WTC11 (cell line): ENCODE data around the gene TJAP1. TPM values are rescaled to one million over a fixed set of nuclear protein-coding genes. Genes with fewer than 3 reads are reported as not detected.

Experiments used
- ATAC-seq: fragments of 200-7000 bp; cut with Tn5 transposase; 2 replicates; pipeline ENCODE4 v1.10.0; 2021; ENCODE audit warnings: mild to moderate bottlenecking, moderate library complexity
- CTCF ChIA-PET: fragments of 300-600 bp; sonication (Branson Sonifier 250); formaldehyde crosslinking; loops from one replicate; lab custom pipeline; 2021; ENCODE audit warnings: antibody characterized with exemption; lab: Charles Lee
- POLR2A ChIA-PET: fragments of 350-600 bp; sonication (Branson Sonifier 250); formaldehyde crosslinking; loops from one replicate; lab custom pipeline; 2021; ENCODE audit warnings: antibody characterized with exemption; lab: Charles Lee
- DNase-seq: peaks from one replicate; pipeline ENCODE4 v3.0.0; 2021; ENCODE audit warnings: low spot score
- H3K27ac Mint-ChIP-seq: 2 replicates; pipeline ENCODE4 v1.8.0; 2021; ENCODE audit warnings: mixed read lengths
- H3K27me3 Mint-ChIP-seq: 2 replicates; pipeline ENCODE4 v1.8.0; 2021; ENCODE audit warnings: low read depth, mild to moderate bottlenecking, moderate library complexity, mixed read lengths
- H3K36me3 Mint-ChIP-seq: 2 replicates; pipeline ENCODE4 v1.8.0; 2021; ENCODE audit warnings: mixed read lengths
- H3K4me1 Mint-ChIP-seq: 2 replicates; pipeline ENCODE4 v1.8.0; 2022; ENCODE audit warnings: mixed read lengths
- H3K4me3 Mint-ChIP-seq: 2 replicates; pipeline ENCODE4 v1.8.0; 2021; ENCODE audit warnings: mild to moderate bottlenecking, moderate library complexity, mixed read lengths
- H3K9me3 Mint-ChIP-seq: 2 replicates; pipeline ENCODE4 v1.8.0; 2021; ENCODE audit warnings: mixed read lengths
- ATF1 ChIP-seq: sonication (generic); formaldehyde crosslinking; IDR thresholded peaks from 2 replicates; pipeline ENCODE4 v1.8.1; 2023; ENCODE audit warnings: mild to moderate bottlenecking, moderate library complexity, missing genetic modification reagents
- ESRRA ChIP-seq: sonication (generic); formaldehyde crosslinking; IDR thresholded peaks from 2 replicates; pipeline ENCODE4 v1.8.1; 2022; ENCODE audit warnings: mild to moderate bottlenecking, missing genetic modification reagents, borderline replicate concordance
- ETV6 ChIP-seq: sonication (generic); formaldehyde crosslinking; IDR thresholded peaks from 2 replicates; pipeline ENCODE4 v1.8.1; 2022; ENCODE audit warnings: mild to moderate bottlenecking, missing genetic modification reagents
- GABPB1 ChIP-seq: sonication (generic); formaldehyde crosslinking; IDR thresholded peaks from 2 replicates; pipeline ENCODE4 v1.8.1; 2023; ENCODE audit warnings: mild to moderate bottlenecking, missing genetic modification reagents
- NFE2L1 ChIP-seq: sonication (generic); formaldehyde crosslinking; IDR thresholded peaks from 2 replicates; pipeline ENCODE4 v1.8.1; 2023; ENCODE audit warnings: missing genetic modification reagents
- OVOL2 ChIP-seq: fragments of 250-450 bp; sonication (Bioruptor Pico); IDR thresholded peaks from 2 replicates; pipeline ENCODE4 v1.9.0; 2021; ENCODE audit warnings: mild to moderate bottlenecking, borderline replicate concordance
- SMAD3 ChIP-seq: sonication (generic); formaldehyde crosslinking; IDR thresholded peaks from 2 replicates; pipeline ENCODE4 v1.8.0; 2022; ENCODE audit warnings: missing genetic modification reagents, mild to moderate bottlenecking, borderline replicate concordance
- SOX15 ChIP-seq: fragments of 250-450 bp; sonication (Bioruptor Pico); IDR thresholded peaks from 2 replicates; pipeline ENCODE4 v1.9.0; 2021; ENCODE audit warnings: mild to moderate bottlenecking
- TEAD1 ChIP-seq: sonication (generic); formaldehyde crosslinking; IDR thresholded peaks from 2 replicates; pipeline ENCODE4 v1.8.0; 2022; ENCODE audit warnings: mild to moderate bottlenecking, missing genetic modification reagents
- total RNA-seq: library from RNA; stranded (reverse); gene quantifications from 3 replicates; pipeline ENCODE4 v1.2.3, GENCODE V29; 2021
- TF ChIP-seq, protein P1 (sequence below): sonication (generic); formaldehyde crosslinking; IDR thresholded peaks from 2 replicates; pipeline ENCODE4 v1.8.1; 2023; ENCODE audit warnings: mild to moderate bottlenecking, missing genetic modification reagents
- TF ChIP-seq, protein P2 (sequence below): sonication (generic); formaldehyde crosslinking; IDR thresholded peaks from 2 replicates; pipeline ENCODE4 v1.8.0; 2023; ENCODE audit warnings: missing genetic modification reagents
- TF ChIP-seq, protein P3 (sequence below): fragments of 200-600 bp; IDR thresholded peaks from 2 replicates; pipeline ENCODE4 v1.8.0; 2022; ENCODE audit warnings: antibody characterized with exemption
- TF ChIP-seq, protein P4 (sequence below): fragments of 250-450 bp; sonication (Bioruptor Pico); IDR thresholded peaks from 2 replicates; pipeline ENCODE4 v2.1.2; 2022; ENCODE audit warnings: mild to moderate bottlenecking, moderate library complexity
- TF ChIP-seq, protein P5 (sequence below): sonication (generic); formaldehyde crosslinking; IDR thresholded peaks from 2 replicates; pipeline ENCODE4 v1.8.0; 2023; ENCODE audit warnings: missing genetic modification reagents, mild to moderate bottlenecking, borderline replicate concordance

Gene TJAP1
- total RNA-seq, 1 experiment from 2014 or later, result 40.4 TPM

DNA sequence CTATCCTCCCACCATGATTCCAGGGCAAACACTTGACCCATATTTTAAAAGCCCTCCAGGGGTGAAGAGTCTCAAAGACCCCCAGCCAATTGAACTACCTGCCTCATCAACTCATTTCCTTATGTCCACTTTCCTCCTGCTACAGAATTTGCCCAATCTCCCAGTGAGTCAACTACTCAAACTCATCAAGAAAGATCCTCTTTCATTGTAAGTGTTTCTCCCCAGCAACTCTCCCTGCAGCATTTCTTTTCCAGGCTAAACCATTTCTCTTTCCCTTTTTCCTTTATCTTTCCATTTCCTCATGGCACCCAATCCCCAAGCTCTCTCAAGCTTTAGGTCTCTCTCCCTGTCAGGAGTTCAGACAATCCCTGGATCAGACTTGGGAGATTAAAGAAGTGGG is 23.5 kb upstream of the TJAP1 start:
- peaks cover 39% of the 10 kb centered on the region for H3K27me3 Mint-ChIP-seq
- DNase-seq, result no peak

DNA sequence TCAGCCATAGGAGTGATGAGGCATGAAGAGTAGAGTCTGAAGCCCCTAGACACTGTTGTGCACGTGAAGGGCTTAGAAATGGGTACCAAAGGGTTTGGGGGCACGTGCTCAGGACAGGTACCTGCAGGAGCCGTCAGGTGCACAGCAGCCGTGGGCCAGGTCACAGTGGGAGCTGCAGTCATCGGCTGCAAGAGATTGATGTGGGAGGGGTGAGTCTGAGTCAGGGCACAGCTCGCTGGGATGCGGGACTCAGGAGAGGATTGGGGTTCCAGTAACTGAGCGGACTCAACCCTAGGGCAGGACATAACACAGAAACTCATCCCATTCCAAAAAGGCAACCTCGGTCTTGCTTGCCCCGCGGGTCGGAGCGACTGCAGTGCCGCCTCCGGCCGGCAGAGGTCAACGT is 23.1 kb upstream of the TJAP1 start:
- H3K9me3 Mint-ChIP-seq, result no peaks in the 10 kb centered on the region
- H3K4me3 Mint-ChIP-seq, result peak overlapping the region; percentile 65
- H3K36me3 Mint-ChIP-seq, result no peaks in the 10 kb centered on the region
- TF ChIP-seq ETV6 (CRISPR knock-in tag) (no peak), NFE2L1 (no peak), ESRRA (no peak), OVOL2 (CRISPR knock-in tag) (no peak), ATF1 (CRISPR knock-in tag) (no peak), SOX15 (CRISPR knock-in tag) (no peak), TEAD1 (CRISPR knock-in tag) (0 out of 2 replicates have a peak, but pooled peaks have one; percentile 60), GABPB1 (CRISPR knock-in tag) (no peak), SMAD3 (CRISPR knock-in tag) (no peak)
- TF ChIP-seq, protein P1, sequence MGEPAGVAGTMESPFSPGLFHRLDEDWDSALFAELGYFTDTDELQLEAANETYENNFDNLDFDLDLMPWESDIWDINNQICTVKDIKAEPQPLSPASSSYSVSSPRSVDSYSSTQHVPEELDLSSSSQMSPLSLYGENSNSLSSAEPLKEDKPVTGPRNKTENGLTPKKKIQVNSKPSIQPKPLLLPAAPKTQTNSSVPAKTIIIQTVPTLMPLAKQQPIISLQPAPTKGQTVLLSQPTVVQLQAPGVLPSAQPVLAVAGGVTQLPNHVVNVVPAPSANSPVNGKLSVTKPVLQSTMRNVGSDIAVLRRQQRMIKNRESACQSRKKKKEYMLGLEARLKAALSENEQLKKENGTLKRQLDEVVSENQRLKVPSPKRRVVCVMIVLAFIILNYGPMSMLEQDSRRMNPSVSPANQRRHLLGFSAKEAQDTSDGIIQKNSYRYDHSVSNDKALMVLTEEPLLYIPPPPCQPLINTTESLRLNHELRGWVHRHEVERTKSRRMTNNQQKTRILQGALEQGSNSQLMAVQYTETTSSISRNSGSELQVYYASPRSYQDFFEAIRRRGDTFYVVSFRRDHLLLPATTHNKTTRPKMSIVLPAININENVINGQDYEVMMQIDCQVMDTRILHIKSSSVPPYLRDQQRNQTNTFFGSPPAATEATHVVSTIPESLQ (CRISPR knock-in tag), result no peak
- TF ChIP-seq, protein P2, sequence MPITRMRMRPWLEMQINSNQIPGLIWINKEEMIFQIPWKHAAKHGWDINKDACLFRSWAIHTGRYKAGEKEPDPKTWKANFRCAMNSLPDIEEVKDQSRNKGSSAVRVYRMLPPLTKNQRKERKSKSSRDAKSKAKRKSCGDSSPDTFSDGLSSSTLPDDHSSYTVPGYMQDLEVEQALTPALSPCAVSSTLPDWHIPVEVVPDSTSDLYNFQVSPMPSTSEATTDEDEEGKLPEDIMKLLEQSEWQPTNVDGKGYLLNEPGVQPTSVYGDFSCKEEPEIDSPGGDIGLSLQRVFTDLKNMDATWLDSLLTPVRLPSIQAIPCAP (CRISPR knock-in tag), result no peak
- TF ChIP-seq, protein P3, sequence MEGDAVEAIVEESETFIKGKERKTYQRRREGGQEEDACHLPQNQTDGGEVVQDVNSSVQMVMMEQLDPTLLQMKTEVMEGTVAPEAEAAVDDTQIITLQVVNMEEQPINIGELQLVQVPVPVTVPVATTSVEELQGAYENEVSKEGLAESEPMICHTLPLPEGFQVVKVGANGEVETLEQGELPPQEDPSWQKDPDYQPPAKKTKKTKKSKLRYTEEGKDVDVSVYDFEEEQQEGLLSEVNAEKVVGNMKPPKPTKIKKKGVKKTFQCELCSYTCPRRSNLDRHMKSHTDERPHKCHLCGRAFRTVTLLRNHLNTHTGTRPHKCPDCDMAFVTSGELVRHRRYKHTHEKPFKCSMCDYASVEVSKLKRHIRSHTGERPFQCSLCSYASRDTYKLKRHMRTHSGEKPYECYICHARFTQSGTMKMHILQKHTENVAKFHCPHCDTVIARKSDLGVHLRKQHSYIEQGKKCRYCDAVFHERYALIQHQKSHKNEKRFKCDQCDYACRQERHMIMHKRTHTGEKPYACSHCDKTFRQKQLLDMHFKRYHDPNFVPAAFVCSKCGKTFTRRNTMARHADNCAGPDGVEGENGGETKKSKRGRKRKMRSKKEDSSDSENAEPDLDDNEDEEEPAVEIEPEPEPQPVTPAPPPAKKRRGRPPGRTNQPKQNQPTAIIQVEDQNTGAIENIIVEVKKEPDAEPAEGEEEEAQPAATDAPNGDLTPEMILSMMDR, result peak; percentile 90
- TF ChIP-seq, protein P4, sequence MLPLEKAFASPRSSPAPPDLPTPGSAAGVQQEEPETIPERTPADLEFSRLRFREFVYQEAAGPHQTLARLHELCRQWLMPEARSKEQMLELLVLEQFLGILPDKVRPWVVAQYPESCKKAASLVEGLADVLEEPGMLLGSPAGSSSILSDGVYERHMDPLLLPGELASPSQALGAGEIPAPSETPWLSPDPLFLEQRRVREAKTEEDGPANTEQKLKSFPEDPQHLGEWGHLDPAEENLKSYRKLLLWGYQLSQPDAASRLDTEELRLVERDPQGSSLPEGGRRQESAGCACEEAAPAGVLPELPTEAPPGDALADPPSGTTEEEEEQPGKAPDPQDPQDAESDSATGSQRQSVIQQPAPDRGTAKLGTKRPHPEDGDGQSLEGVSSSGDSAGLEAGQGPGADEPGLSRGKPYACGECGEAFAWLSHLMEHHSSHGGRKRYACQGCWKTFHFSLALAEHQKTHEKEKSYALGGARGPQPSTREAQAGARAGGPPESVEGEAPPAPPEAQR (CRISPR knock-in tag), result no peak
- peaks cover 16% of the 10 kb centered on the region for H3K4me1 Mint-ChIP-seq
- H3K27ac Mint-ChIP-seq, result no peak overlapping the region
- peaks cover 39% of the 10 kb centered on the region for H3K27me3 Mint-ChIP-seq
- ChIA-PET POLR2A (no interaction called here), CTCF (interaction anchor here (0.8 to 1.0 kb wide), 3 partner anchors 42 to 47 kb away, joined by 3 to 4 read pairs (median 3); no protein-coding TSS in a partner anchor)
- DNase-seq (no peak), ATAC-seq (peak; percentile 78)

More for the DNA sequence above, 23.5 kb upstream of the TJAP1 start:
- no peak for TF ChIP-seq TEAD1 (CRISPR knock-in tag)
- TF ChIP-seq, protein P5, sequence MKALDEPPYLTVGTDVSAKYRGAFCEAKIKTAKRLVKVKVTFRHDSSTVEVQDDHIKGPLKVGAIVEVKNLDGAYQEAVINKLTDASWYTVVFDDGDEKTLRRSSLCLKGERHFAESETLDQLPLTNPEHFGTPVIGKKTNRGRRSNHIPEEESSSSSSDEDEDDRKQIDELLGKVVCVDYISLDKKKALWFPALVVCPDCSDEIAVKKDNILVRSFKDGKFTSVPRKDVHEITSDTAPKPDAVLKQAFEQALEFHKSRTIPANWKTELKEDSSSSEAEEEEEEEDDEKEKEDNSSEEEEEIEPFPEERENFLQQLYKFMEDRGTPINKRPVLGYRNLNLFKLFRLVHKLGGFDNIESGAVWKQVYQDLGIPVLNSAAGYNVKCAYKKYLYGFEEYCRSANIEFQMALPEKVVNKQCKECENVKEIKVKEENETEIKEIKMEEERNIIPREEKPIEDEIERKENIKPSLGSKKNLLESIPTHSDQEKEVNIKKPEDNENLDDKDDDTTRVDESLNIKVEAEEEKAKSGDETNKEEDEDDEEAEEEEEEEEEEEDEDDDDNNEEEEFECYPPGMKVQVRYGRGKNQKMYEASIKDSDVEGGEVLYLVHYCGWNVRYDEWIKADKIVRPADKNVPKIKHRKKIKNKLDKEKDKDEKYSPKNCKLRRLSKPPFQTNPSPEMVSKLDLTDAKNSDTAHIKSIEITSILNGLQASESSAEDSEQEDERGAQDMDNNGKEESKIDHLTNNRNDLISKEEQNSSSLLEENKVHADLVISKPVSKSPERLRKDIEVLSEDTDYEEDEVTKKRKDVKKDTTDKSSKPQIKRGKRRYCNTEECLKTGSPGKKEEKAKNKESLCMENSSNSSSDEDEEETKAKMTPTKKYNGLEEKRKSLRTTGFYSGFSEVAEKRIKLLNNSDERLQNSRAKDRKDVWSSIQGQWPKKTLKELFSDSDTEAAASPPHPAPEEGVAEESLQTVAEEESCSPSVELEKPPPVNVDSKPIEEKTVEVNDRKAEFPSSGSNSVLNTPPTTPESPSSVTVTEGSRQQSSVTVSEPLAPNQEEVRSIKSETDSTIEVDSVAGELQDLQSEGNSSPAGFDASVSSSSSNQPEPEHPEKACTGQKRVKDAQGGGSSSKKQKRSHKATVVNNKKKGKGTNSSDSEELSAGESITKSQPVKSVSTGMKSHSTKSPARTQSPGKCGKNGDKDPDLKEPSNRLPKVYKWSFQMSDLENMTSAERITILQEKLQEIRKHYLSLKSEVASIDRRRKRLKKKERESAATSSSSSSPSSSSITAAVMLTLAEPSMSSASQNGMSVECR (CRISPR knock-in tag), result no peak
- H3K36me3 Mint-ChIP-seq, result no peaks in the 10 kb centered on the region
- H3K4me1 Mint-ChIP-seq, result peaks cover 16% of the 10 kb centered on the region
- no peak overlapping the region for H3K27ac Mint-ChIP-seq
- ChIA-PET CTCF (interaction anchor here (0.8 to 1.0 kb wide), 2 partner anchors 43 to 45 kb away, joined by 3 to 4 read pairs; no protein-coding TSS in a partner anchor), POLR2A (no interaction called here)
- H3K4me3 Mint-ChIP-seq, result no peak overlapping the region; the same call in 1 of the 2 replicates
- no peak for ATAC-seq
- H3K9me3 Mint-ChIP-seq, result no peaks in the 10 kb centered on the region
